NCI-H446 (cell line): Measurements from ENCODE around the gene FOXN1.
"Not testable (repeated sequence)": the region's sequence is repeated elsewhere in the genome, so short reads cannot be mapped to it uniquely, and the experiment has no call there.

Experiments
- DNase-seq, 2 experiments: peaks; one replicate each; lab custom pipeline; 2025; lab: John Stamatoyannopoulos, UW

FOXN1 gene

GRCh38 chr17:28505986-28506665 lies at the start of gene FOXN1:
Gene FOXN1 (plus strand): TSS chr17:28506348. CDS start chr17:28523970, 17,622 bp downstream.
- no peak for DNase-seq

GRCh38 chr17:28457890-28458289 lies 48.3 kb upstream of the FOXN1 start:
- DNase-seq = no peak

- not testable (repeated sequence) for DNase-seq
These were observed 47.3 kb upstream of the FOXN1 start for GRCh38 chr17:28458881-28459280.

- no peak for DNase-seq
These were observed 45.2 kb upstream of the FOXN1 start for GRCh38 chr17:28460901-28461300.

GRCh38 chr17:28466001-28466400 lies 40.1 kb upstream of the FOXN1 start:
- DNase-seq = no peak

- DNase-seq = no peak
These were observed 39.6 kb upstream of the FOXN1 start for GRCh38 chr17:28466521-28467048.

GRCh38 chr17:28467456-28468025 lies 38.6 kb upstream of the FOXN1 start:
- DNase-seq = no peak

GRCh38 chr17:28468033-28468735 lies 38.0 kb upstream of the FOXN1 start:
- not testable (repeated sequence) for DNase-seq

GRCh38 chr17:28468781-28469180 lies 37.4 kb upstream of the FOXN1 start:
- no peak for DNase-seq

GRCh38 chr17:28469376-28469775 lies 36.8 kb upstream of the FOXN1 start:
- no peak for DNase-seq

GRCh38 chr17:28470266-28470913 lies 35.8 kb upstream of the FOXN1 start:
- no peak for DNase-seq

GRCh38 chr17:28470914-28471366 lies 35.2 kb upstream of the FOXN1 start:
- DNase-seq = no peak

GRCh38 chr17:28471531-28472342 lies 34.4 kb upstream of the FOXN1 start:
- DNase-seq = no peak

- no peak for DNase-seq
These were observed 33.2 kb upstream of the FOXN1 start for GRCh38 chr17:28472871-28473497.

- no peak for DNase-seq
These were observed 32.6 kb upstream of the FOXN1 start, which contains the start of gene SLC13A2 for GRCh38 chr17:28473542-28473941. Gene SLC13A2 (plus strand): TSS chr17:28473644. CDS start chr17:28473713, 69 bp downstream.

GRCh38 chr17:28474111-28474531 lies 32.0 kb upstream of the FOXN1 start:
- no peak for DNase-seq

GRCh38 chr17:28475151-28475900 lies 30.8 kb upstream of the FOXN1 start:
- no peak for DNase-seq

GRCh38 chr17:28476076-28476865 lies 29.9 kb upstream of the FOXN1 start:
- DNase-seq = no peak

- DNase-seq = no peak
These were observed 28.2 kb upstream of the FOXN1 start for GRCh38 chr17:28477928-28478327.
